HG03108 (cell line): ENCODE measurements around the gene SIGLEC7.
"Not testable (repeated sequence)": the region's sequence is repeated elsewhere in the genome, so short reads cannot be mapped to it uniquely, and the experiment has no call there.

Experiments
- ATAC-seq: cut with Tn5 transposase; IDR thresholded peaks from one replicate; pipeline ENCODE4 v1.9.1; 2021; ENCODE audit warnings: moderate library complexity; ENCODE audit not compliant: unreplicated experiment

The SIGLEC7 gene

DNA sequence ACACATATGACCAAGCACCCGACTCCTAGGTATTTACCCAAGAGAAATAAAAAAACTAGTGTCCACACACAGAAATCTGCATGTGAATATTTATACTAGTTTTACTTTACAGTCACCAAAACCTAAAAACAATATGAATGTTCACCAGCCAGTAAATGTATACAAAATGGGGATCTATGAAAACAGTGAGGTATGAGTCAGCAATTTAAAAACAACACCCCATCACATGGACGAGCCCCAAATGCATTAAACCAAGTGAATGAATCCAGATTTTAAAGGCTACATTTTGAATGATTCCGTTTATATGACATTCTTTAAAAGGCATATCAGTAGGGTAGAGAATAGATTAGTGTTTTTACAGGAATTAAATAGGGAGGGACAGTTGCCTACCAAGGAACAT lies 22.1 kb downstream of the SIGLEC7 start:
- no peak for ATAC-seq

DNA sequence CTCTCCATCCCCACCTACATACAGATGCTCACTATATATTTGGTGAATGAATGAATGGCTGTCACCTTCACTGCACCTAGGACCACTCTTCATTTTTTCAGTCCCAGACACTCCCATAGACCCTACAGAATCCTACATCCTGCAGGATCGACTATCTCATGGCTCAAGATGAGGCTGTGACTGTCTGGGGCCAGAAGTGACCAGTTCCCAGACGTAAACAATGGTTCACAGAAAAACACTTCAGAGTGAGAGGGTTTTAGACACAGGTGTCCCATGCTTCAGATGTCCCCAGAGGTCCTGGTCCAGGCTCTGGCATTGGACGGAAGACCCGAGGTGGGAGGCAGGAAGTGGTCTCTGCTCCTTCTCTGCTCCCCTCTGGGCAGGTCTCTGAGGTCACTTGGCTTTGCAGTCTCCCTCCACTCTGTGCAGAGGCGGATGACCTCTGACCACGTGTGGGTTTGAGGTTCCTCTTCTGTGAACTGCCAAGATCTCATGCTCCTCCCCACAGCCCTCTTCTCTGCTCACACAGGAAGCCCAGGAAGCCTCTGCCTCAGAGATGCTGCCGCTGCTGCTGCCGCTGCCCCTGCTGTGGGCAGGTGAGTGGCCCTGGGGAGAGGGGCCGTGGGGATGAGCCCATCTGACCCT lies 24.9 kb downstream of the SIGLEC7 start:
- ATAC-seq = no peak

DNA sequence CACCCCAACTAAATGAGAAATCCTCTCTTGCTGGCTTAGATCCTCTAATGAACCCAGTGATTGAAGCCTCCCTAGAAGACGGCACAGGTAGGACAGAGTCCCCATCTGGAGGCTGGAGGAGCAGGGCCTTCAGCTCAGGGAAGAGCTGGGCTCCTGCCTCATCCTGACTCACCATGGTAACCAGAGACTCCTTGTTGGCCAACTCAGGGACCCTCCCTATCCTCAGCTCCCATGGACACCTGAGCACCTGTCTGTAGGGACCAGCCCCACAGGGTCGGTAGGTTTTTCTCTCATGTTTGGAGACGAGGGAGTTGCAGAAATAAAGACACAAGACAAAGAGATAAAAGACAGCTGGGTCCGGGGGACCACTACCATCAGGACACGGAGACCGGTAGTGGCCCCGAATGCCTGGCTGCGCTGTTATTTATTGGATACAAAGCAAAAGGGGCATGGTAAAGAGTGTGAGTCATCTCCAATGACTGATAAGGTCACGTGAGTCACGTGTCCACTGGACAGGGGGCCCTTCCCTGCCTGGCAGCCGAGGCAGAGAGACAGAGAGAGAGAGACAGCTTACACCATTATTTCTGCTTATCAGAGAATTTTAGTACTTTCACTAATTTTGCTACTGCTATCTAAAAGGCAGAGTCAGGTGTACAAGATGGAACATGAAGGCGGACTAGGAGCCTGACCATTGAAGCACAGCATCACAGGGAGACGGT lies 26.6 kb downstream of the SIGLEC7 start:
- ATAC-seq = no peak

GRCh38 chr19:51169283-51169918 lies 27.3 kb downstream of the SIGLEC7 start:
- ATAC-seq = not testable (repeated sequence)

- ATAC-seq = no peak
Observed at GRCh38 chr19:51172223-51172622, 30.1 kb downstream of the SIGLEC7 start.

GRCh38 chr19:51173681-51174080 lies 31.6 kb downstream of the SIGLEC7 start:
- ATAC-seq = no peak

GRCh38 chr19:51179256-51179655 lies 37.2 kb downstream of the SIGLEC7 start:
- no peak for ATAC-seq

DNA sequence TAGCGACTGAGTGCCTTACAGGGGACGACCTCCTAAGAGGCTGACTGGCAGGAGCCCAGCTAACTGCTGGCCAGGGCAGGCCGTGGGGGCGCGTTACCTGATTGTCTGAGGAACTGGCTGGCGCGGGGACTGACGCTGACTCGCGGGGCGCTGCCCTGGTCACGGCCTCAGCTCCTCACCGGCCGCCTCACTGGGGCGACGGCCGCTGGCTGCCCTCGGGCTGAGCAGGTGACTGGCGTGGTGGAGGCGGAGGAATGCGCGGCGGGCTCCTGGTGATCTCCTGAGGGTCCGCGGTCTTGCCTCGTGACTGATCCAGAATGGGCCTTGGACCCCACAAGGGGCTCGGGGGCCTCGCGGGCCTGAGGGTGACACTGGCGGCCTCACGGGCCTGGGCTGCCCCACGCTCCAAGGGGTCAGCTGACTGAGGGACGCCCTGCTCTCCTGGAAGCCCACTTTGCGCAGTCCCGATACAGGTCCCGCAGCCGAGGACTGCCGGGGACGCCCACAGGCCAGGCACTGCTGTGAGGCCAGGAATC lies 39.3 kb downstream of the SIGLEC7 start:
- no peak for ATAC-seq

DNA sequence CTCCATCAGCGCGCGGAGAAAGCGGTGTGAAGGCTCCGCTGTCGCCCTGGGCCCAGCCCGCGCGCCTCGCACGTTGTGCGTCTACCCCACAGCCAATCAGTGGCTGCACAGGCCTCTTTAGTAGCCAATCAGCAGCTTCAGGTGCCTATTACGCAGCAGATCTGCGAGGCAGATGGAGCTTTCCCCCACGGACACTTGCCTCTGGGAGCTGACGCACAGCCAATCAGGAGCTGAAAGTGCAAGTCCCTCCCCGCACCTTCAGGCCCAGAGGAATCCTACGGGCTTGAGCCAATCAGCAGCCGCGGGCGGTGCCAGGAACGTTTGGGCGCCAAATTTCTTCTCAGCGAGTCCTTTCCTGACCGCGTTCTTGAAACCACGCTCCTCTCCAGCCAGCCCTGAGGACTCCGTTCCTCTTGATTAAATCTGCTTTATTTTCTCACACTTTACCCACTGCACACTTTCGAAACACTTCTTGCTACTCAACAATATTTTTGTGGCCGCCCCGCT lies 39.9 kb downstream of the SIGLEC7 start:
- ATAC-seq = no peak

GRCh38 chr19:51183629-51184028 lies 41.5 kb downstream of the SIGLEC7 start:
- ATAC-seq = no peak

DNA sequence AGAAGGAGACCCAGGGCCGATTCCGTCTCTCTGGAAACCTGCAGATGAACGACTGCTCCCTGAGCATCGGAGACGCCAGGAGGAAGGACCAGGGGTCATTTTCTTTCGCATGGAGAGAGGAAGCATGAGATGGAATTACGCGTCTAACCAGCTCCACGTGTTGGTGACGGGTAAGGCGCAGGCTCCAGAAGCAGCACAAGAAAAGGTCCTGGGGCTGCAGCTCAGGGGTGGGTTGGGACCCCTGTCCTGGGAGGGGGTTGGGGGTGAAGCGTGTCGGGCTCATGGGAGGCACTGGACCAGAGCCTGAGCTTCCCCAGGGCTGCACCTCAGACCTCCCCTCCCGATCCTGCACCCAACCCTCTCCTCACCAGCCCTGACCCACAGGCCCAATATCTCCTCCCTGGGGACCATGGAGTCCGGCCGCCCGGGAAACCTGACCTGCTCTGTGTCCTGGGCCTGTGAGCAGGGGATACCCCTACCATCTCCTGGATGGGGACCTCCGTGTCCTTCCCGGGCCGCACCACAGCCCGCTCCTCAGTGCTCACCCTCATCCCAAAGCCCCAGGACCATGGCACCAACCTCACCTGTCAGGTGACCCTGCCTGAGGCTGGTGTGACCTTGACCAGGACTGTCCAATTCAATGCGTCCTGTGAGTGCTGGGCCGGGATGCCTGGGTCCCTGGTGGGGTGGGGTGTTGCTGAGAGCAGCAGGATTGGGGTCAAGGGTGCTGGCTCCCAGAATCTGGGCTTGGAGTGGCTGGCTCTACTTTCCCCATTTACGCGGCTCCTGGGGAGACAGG lies 43.2 kb downstream of the SIGLEC7 start:
- ATAC-seq = no peak

DNA sequence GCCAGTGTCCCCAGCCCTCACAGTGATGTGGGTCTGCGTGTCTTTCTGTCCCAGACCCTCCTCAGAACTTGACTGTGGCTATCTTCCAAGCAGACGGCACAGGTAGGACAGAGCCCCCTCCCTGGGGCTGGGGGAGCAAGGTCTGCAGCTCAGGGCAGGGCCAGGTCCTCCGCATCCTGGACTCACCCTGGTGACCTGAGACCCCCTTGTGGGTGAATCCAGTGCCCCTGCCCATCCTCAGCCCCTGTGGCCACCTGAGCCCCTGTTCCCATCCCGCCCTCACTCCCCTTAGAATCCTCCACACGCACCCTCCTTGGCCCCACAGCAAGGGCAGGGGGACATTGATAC lies 43.7 kb downstream of the SIGLEC7 start:
- ATAC-seq = no peak

DNA sequence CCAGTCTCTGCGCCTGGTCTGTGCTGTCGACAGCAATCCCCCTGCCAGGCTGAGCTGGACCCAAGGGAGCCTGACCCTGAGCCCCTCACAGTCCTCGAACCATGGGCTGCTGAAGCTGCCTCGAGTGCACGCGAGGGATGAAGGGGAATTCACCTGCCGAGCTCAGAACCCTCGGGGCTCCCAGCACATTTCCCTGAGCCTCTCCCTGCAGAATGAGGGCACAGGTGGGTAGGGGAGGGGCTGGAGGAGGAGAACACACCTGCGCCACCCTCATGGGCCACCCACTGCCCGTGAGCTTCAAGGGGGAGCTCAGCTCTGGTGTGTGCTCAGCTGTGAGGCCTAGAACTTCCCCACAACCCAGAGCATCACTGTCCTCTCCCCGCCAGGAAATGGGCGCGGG lies 44.2 kb downstream of the SIGLEC7 start:
- no peak for ATAC-seq

DNA sequence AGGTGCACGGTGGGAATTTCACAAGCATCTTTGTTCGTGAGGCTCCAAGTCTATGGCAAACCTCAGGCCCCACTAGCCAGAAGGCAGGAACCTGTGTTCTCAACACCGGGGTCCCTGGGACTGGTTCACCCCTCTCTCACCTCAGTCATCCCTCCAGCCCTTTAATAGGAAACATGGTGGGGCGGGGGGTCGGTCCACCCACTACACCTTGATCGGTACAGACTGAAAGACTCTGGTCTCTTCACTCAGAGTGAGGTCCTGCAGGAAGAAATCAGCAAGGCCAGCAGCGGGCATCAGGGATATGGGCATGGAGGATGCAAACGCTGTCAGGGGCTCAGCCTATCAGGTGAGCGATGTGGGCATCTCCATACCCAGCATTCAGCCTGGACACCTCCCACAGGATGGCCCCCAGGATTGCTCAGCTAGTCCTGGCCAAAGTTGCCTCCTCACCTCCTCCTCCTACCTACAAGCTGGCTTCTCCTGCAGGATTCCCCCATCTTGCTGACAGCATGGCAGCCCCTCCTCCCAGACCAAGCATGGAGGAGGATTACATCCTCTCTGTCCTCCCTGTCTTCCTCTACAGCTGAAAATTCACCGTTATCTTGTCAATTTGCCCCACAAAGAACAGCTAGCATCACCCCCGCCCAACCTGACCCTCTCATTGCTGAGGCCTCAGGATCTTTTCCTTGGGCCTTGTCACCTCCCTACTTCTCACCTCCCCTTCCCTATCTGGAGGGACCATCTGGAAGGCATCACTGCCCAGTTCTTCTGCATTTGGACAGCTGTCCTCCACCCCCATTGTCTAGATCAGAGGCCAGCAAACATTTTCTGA lies 45.5 kb downstream of the SIGLEC7 start:
- no peak for ATAC-seq

GRCh38 chr19:51188227-51188559 lies 46.1 kb downstream of the SIGLEC7 start:
- no peak for ATAC-seq

- no peak for ATAC-seq
Observed at GRCh38 chr19:51192689-51193088, 50.6 kb downstream of the SIGLEC7 start.

- ATAC-seq = no peak
Observed at GRCh38 chr19:51194527-51195315, 52.6 kb downstream of the SIGLEC7 start.

- ATAC-seq = no peak
Observed at GRCh38 chr19:51195316-51195586, 53.1 kb downstream of the SIGLEC7 start.

DNA sequence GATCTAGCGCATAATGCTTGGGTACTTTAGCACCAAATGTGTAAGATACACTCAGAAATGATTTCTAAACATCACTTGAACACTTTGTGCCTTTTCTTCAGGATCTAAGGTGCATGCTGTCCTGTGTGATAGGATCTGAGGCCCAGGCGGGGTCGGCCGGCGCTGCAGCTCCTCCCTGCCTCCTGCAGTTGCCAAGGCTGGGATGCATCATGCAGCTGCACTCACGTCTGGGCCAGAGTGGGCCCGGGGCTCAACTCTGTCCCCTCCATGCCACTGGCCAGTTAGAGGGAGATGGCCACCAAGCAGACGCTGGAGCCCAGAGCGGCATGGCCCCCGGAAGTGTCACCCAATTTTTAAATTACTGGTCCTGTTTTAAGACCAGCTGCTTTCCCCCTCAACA lies 53.5 kb downstream of the SIGLEC7 start:
- no peak for ATAC-seq

GRCh38 chr19:51196181-51196580 lies 54.1 kb downstream of the SIGLEC7 start:
- no peak for ATAC-seq
